Stimulated activated CD4-positive, alpha-beta T cell treated with anti-CD3 and anti-CD28 coated beads, Interleukin-2, amount 100 ng/mL, for 24 hours (primary cell): ENCODE measurements around the gene TSPOAP1.

ENCODE experiments used
- DNase-seq, 2 donors: peaks; one replicate each; pipeline ENCODE4 v3.0.0-alpha.2; 2020

The TSPOAP1 gene, protein sequence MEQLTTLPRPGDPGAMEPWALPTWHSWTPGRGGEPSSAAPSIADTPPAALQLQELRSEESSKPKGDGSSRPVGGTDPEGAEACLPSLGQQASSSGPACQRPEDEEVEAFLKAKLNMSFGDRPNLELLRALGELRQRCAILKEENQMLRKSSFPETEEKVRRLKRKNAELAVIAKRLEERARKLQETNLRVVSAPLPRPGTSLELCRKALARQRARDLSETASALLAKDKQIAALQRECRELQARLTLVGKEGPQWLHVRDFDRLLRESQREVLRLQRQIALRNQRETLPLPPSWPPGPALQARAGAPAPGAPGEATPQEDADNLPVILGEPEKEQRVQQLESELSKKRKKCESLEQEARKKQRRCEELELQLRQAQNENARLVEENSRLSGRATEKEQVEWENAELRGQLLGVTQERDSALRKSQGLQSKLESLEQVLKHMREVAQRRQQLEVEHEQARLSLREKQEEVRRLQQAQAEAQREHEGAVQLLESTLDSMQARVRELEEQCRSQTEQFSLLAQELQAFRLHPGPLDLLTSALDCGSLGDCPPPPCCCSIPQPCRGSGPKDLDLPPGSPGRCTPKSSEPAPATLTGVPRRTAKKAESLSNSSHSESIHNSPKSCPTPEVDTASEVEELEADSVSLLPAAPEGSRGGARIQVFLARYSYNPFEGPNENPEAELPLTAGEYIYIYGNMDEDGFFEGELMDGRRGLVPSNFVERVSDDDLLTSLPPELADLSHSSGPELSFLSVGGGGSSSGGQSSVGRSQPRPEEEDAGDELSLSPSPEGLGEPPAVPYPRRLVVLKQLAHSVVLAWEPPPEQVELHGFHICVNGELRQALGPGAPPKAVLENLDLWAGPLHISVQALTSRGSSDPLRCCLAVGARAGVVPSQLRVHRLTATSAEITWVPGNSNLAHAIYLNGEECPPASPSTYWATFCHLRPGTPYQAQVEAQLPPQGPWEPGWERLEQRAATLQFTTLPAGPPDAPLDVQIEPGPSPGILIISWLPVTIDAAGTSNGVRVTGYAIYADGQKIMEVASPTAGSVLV (N-terminal part only)

DNA sequence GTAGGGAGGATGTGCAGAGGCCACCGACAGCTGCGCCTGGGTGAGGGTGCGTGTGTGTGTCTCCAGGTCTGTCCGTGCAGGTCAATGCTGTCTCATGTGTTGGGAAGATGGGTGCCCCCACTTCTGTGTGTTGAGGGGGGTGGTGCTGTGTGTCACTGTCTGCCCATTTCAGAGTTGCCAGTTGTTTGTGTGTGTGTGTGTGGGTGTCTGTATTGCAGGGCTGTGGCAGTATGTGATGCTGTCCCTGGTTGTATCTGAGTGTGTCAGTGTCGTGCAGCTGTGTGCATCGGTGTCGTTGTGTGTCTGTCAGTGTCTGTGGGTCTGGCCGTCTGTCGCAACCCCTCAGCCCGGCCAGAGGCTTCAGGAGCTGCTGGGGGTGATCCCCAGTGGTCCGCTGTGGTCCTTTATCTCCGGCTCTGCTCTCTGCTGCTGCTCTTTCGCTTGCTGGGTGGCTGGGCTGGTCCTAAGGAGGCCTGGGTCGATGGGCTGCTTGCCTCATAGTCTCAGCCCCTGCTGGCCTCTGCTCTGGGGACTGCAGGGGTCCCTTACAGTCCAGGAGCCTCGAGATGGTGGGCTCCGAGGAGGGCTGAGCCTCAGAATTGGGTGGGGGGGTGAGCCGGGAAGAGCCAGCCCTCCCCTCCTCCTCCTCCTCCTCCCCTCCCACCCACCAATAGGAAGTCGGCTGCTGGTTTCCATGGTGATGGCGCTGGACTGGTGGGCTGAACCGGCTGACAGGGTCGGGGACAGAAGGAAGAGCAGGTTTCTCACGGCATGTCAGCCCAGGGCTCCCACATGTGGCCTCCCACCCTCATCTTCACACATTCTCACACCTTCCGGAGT, at the start of gene TSPOAP1:
TSPOAP1 (minus strand) TSS at position 601 of the 840 bp plus-strand sequence. CDS start 875 bp downstream, outside the sequence.
- peak; percentile 85 to 90 for DNase-seq

DNA sequence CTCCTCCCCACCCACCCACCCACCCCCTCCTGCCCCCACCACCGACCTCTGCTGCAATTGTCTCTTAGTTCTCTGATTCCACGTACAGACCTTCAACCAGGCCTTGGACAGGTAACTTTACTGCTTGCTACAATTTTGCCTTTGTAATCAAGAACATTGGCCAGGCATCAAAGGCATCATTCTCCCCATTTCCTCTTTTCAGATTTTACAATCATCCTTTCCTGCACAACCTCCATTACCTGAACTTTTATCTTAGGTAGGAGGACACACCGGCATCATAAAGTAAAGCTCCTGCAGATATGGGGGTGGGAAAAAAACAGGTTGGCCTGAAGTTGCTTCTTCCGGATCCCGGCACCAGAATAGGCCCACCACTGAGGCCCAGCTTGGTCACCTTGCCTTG, 49.1 kb upstream of the TSPOAP1 start:
- no peak for DNase-seq

DNA sequence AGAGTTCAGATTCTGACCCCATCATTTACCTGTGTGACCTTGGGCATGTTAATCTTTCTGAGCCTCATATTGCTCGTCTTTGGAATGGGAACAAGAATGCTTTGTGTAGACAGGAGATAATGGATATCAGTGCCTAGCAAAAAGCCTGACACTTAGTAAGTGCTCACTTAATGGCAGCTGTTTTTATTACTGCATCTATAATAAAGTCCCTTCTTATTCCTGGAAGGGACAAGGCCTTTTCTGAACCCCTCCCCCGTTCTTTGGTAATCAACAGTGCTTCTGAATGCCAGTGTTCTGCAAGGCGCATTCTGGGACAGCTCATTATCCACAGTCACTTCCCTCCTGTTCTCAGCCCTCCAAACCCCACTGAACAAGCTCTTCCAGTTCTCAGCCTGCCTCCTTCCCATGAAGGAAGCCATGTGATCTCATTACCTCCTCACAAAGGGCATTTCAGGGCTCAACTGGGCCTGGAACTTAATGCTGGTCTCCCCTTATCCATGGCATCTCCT, 48.6 kb upstream of the TSPOAP1 start:
- no peak for DNase-seq

DNA sequence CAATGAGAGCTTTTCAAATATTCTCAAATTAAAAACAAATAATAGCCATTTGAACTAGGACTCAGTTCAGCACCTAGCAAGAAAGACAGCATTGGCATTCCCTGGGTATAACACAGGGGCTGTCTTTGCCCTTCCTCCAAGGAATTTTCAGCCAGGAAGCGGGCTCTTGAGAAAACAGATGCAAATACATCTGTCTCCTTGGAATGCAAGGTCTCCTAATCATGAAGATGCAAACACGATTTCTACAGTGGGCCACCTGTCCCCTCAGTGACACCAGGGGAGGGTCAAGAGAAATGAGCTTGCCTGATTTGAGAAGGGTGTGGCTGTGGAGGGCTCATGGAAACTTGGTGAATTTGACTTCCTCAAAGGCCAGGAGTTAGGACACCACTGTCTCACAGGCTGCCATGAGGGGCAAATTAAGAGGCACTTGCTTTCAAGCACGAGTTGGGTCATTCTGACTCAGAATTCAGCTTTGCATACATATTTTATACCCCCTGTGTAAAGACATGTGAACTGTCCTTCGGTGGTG, 47.9 kb upstream of the TSPOAP1 start:
- DNase-seq = no peak

DNA sequence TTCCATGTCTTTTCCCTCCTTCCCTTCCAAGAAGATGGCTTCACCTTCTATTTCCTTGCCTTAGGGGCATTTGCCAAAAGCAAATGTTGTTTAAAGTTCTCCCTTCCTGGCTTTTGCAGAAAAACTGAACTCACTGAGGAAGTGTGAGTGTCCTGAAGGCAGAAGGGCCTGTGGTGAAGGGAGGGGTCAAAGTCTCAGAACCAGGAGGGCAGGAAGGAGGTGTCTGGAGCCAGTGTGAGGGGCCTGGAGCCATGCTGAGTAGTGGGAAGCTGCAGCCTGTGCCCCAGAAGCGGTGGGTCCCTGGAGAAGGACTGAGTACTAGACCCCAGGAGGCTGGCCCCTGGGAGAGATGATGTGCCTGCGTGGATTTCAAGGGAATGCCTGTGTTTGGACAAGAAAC, 47.2 kb upstream of the TSPOAP1 start:
- no peak for DNase-seq

DNA sequence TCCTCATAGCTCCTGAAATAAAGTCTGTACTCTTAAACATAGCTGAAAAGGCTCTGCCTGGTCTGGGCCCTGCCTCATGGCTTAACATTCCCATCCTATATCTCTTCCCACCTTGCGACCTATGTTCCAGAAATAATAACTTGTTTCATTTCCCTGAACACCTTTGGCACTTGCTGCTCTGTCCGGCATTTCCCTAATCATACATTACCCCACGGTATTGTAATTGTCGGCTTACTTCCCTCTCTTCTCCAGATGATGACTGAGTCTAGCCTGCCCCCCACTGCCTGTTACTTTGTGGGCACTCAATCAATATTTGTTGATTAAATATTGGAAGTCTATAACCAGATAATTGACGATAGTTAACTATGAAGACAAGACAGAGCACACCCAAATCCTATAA, 46.7 kb upstream of the TSPOAP1 start:
- DNase-seq = no peak

DNA sequence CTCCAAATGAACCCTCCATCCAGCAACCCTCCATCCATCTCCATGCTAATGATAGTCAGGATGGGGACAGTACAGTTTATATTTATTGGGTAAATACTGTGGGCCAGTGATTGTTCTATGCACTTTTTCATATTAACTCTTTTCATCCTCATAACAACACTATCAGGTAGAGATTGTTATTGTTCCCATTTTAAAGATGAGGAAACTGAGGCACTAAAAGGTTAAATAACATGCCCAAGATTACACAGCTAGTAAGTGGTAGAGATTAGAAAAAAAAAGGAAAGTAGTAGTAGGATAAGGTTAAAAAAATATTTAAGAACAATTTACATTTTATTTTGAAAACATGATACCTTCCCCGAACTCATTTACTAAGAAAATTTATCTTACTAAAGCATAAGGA, 45.3 kb upstream of the TSPOAP1 start:
- DNase-seq = no peak

DNA sequence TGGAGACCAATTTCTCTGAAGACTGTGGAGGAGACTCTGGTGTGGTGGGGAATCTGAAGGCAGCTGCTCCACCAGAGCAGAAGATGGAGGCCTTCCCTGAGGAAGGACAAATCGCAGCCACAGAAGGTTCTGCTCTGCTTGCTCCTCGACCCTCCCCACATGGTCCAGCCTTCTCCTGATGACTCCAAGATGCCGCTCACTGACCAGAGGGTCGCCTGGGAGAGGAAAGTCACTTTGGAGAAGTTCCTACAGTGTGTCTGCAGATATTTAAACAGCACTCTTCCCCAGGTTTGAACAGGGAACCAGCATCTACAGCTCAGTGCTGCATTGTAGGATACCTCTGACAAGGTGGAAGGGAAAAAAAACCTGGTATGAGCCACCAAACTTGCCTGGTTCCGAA, 44.4 kb upstream of the TSPOAP1 start:
- no peak for DNase-seq

DNA sequence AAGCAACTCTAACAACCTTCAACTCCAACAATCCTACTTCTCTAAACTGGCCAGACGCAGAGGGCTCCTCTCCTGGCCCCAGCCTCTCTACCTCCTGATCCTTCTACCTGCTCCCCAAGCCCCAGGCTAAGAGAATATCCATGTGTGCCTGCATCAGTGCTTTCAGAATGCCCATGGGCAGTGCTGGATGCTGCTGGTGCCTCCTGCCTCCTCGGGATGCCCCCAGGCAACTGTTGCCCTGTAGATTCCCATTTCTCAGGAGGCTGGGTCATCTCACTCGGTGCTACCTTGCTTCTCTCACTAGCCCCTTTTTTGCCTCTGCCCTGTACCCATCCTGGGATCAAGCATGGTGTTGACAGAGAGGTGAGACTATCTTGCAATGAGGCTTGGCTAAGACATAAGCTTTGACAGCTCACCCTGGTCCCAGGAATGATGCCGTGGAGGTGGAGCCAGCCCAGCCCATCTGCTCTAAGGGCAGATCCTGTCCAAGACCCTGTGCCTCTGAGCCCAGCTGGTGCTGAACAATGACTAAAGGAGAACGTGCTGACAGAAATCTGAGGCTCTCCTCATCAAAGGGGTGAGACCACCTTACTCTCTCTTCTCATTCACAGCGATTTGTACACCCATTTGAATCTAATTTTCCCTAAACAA, 42.8 kb upstream of the TSPOAP1 start:
- no peak for DNase-seq

DNA sequence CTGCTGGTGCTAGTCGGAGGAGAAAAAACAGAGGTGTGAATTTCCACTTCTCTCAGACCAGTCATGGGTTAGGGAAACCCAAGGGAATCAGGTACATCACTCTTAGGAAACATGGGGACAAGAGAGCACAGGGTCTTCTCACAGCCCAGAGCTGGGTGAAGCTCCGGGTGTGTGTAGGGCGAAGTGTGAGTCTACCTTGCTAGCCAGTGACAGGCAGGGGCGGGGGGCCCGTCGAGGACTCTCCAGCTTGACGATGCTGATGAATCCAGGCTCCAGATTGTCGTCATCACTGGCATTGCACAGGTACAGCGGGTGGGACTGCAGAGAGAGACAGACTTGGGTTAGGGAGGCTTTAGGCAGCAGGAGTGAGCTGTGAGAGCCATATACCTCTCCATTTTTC, 42.1 kb upstream of the TSPOAP1 start:
- DNase-seq = no peak

DNA sequence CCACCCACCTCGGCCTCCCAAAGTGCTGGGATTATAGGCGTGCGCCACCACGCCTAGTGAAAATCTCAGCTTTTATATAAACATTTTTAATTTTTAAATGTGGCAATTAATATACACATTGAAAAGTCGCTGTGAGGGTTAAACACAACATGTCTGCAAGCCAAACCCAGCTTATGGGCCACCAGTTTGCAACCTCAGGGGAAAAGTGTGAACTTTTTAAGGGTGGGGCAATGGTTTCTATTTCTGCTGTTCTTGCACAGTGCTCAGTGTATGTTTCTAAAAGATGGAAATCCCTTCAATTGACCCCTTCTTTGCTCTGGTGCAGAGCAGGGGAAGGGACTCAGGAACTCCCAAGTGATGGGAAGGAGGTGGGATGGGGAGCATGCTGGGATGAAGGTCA, 41.7 kb upstream of the TSPOAP1 start:
- no peak for DNase-seq

DNA sequence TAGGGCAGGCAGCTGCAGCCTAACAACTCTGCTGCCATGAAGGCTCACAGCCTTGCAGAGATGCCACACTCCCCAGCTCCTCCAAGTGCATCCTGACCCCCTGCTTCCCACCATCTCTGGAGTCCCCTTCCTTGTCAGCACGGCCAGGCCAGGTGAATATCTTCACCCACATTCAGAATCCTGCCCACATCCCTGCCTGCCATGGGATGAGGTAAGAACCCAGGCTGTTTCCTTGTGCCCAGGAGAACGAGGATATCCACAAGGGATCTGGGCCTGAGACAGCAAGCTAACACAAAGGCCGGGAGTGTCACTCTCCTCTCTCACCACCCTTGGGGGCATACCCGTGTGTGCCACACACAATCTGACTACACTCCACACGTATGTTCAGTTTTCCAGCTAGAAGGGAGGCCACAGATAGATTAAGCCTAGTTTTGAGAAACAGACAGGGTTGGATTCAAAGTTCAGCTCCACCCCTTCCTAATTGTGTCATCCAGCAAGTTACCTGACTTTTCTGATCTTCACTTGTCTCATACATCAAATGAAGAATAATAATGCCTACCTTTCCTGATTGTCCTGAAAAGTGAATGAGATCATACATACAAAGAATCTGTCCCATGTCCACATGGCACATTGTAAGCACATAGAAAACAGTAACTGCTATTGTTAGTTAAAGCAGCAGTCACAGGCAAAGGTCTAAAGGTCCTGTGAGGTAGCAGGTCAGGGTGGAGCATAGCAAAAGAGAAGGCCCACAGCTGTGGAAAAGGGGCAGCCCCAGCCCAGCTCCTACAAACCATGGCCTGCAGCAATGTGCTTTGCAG, 40.8 kb upstream of the TSPOAP1 start:
- no peak for DNase-seq

DNA sequence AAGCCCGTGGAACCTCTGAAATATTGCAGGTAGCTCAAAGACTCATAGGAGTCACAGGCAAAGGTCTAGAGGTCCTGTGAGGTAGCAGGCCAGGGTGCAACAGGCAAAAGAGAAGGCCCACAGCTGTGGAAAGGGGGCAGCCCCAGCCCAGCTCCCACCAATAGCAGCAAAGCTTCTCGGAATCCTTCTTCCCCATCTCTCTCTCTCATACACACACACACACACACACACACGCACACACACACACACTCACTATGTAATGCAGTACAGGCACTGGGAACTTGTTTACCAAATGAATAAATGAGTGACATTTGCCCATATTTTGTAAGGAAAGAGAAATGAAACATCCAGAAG, 40.2 kb upstream of the TSPOAP1 start:
- DNase-seq = no peak

DNA sequence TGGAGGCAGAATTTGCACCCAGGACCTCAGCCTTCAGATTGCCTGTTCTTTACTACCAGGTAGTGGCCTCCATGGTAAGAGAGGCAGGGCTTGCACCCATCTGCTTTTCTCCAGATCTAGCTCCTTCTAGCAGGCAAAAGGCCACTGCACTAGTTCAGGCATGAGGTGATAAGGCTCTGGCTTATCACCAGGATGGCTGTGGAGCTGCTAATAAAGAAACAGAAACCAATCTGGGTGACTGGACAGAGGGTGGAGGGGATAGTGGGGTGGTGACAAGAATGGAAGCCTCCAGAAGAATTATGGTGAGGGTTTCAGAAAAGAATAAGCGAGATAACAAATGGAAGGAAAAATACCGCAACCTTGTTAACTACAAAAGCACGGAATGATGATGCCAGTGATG, 38.9 kb upstream of the TSPOAP1 start:
- no peak for DNase-seq

DNA sequence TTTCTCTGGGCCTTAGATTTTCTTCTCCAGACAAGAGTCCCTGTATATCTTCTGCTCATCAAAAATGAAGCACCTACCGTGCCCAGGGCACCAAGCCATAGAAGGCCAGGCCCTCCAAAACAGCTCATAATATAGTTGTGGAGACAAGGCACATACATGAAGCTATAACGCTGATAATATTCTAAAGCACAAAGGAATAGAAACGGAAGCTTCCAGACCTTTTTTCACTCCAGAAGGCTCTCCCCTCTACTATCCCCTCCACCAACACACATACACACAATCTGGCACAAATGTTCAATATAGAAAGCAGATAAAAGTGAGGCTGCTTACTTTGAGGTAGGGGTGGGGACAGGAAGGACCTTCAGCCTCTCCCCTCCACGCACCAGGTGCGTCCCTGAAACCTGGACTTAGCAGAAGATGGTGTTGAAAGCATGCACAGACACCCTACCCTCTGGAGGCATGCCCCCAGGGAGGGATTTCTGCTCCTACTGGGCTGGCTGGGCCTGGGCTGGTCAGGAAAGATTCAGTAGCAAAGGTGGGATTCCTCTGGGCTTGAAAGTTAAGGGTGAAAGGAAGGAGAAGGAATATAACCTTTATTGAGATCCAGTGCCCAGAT, 37.5 kb upstream of the TSPOAP1 start:
- DNase-seq = no peak

DNA sequence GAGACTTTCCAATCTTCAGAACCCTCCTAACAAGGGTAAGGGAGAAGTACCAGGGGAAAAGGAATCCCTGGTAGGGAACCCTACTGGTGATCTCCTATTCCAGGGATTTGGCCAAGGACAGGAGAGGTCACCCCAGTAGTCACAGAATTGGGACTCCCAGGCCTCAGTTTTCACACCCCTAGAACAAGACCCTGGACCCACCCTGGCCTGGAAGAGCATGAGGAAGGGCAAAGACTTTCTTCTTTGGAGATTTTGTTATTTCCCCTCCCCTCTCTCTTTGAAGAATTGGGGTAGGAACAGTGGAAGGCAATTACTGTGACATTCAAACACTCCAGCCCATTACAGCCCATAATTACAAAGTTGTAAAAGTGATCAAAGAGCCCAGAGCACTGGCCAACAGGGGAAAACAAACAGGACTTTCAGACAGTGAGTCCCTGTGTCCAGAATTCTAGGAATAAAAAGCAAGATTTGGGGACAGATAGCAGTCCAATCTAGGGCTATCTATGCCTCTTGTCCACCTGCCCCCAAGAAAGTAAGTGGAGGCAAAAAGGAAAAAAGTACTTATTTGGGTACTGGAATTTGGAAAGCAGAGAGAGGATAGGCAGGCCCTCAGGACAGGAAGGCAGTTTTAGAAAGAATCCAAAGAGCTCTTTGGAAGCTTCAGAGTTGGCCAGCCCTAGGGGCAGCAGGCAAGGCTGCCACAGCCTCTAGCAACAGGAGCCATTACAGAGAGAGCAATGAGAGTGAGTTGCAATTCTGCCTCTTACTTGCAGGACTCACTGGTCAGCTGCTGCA, 36.8 kb upstream of the TSPOAP1 start:
- DNase-seq = no peak

DNA sequence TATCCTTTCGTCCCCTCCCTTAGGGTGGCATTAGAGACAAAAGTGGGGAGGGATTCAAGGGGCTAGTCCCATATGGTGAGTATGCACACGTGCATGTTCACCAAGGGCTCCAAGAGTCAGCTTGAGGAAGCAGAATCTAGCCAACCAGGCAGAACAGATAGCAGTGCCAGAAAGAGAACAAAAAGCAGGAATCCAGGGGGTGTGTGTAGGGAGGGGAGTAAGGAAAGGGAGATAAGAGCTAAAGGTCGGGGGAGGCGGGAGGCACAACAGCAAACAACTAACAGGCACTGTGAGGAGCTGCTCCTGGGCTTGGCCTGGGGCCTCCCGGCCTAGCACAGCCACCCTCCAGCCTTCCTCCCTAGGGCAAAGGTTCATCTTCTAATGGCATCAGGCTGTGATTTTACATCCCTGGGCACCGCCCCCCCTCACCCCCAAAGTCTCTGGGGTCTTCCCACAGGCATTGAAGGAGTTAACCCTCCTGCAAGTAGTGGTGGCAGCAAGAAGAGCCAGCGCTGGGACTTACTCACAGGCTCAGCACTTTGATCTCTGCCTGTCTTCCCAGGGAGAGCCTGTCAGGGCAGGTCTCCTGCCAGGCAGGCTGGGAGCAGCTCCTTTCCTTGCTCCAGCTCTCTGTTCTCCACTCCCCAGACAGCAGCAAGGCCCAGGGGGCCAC, 35.8 kb upstream of the TSPOAP1 start:
- no peak for DNase-seq

DNA sequence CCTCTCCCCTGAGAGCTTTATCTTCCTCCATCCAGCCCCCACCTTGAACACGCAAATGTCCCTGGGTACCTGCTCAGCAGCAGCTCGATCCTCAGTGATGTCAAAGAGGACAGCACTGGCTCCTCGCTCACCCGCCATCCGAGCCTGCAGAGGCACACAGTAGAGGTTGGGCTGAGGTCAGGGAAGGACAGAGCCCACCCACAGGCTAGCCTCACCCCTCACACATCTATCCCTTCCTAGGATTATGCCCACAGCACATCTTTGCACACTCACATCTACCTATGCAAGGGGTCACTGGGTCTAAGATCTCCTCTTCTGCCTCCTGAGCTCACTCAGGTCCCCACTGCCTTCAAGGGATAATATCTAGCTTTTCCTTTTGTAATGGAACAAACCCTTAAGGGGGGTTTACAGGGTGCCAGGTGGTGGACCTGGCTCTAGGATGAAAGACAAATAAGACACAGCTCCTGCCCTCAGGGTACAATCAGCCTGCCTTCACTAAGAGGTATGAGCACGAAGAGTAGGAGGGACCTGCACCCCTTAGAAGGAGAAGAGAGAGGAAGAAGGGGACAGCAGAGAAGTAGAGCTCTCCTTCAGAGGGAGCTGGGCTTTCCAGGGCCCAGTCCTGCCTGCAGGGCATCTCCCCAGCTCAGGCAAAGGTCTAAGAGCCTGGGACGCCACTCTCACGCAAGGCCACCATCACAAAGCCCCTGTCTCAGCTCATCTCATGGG, 35.0 kb upstream of the TSPOAP1 start:
- no peak for DNase-seq
